H1 (cell line): ENCODE measurements around the gene CDCA3. TPM values are rescaled to one million over a fixed set of nuclear protein-coding genes. Genes with fewer than 3 reads are reported as not detected.

Experiments
- CTCF ChIA-PET: fragments of 300-600 bp; sonication (Branson Sonifier 250); formaldehyde crosslinking; loops from one replicate; lab custom pipeline; 2021; ENCODE audit not compliant: partially characterized antibody; lab: Charles Lee
- POLR2A ChIA-PET: fragments of 300-600 bp; sonication (Branson Sonifier 250); formaldehyde crosslinking; loops from one replicate; lab custom pipeline; 2021; ENCODE audit warnings: inconsistent platforms; ENCODE audit not compliant: partially characterized antibody; lab: Charles Lee
- DNase-seq, 2 experiments: peaks; one replicate each; pipeline versions ENCODE4 v3.0.0 to v3.0.0-alpha.2; 2010 to 2022; ENCODE audit warnings: low spot score in 2 of 2, low read depth in 1 of 2, mixed read lengths in 1 of 2
- FAIRE-seq: peaks from 2 replicates; lab custom pipeline; 2011; peaks lifted over from hg19 to GRCh38; lab: Jason Lieb, UNC
- H2AFZ ChIP-seq: 2 replicates; pipeline ENCODE4 v1.8.1; 2012; ENCODE audit warnings: low read length, inconsistent platforms
- H2AK5ac ChIP-seq: 2 replicates; pipeline ENCODE4 v1.6.1; 2013; ENCODE audit warnings: low read depth, low read length
- H2BK120ac ChIP-seq: replicated peaks from 2 replicates; pipeline ENCODE3; 2013; ENCODE audit warnings: low read depth, low read length, inconsistent platforms
- H2BK12ac ChIP-seq: 2 replicates; pipeline ENCODE4 v1.6.1; 2013; ENCODE audit warnings: low read depth, low read length
- H2BK15ac ChIP-seq: 2 replicates; pipeline ENCODE4 v1.6.1; 2013; ENCODE audit warnings: low read length
- H2BK20ac ChIP-seq: 2 replicates; pipeline ENCODE4 v1.6.1; 2013; ENCODE audit warnings: low read length
- H2BK5ac ChIP-seq: 2 replicates; pipeline ENCODE4 v1.6.1; 2013; ENCODE audit warnings: low read depth, low read length
- H3K14ac ChIP-seq: 2 replicates; pipeline ENCODE4 v1.6.1; 2013; ENCODE audit warnings: inconsistent platforms; ENCODE audit not compliant: insufficient read length
- H3K18ac ChIP-seq: 2 replicates; pipeline ENCODE4 v1.6.1; 2013; ENCODE audit warnings: low read length; ENCODE audit errors: extremely low read depth
- H3K23ac ChIP-seq: 2 replicates; pipeline ENCODE4 v1.6.1; 2013; ENCODE audit warnings: inconsistent platforms; ENCODE audit not compliant: insufficient read length
- H3K23me2 ChIP-seq: 2 replicates; pipeline ENCODE4 v1.6.1; 2013; ENCODE audit warnings: low read depth, low read length
- H3K27ac ChIP-seq: 2 replicates; pipeline ENCODE4 v1.6.1; 2011; ENCODE audit warnings: low read depth, low read length, inconsistent platforms
- H3K27me3 ChIP-seq, 4 experiments: replicated peaks in 1 of 4; 1 replicate in 1 of 4; 2 replicates in 3 of 4; pipeline versions ENCODE4 v1.6.1 to v1.8.1; 2011 to 2013; ENCODE audit warnings: low read length in 3 of 4, mild to moderate bottlenecking in 3 of 4, inconsistent platforms in 2 of 4, mixed read lengths in 2 of 4, moderate library complexity in 1 of 4; ENCODE audit not compliant: control insufficient read depth in 3 of 4, insufficient read depth in 3 of 4; ENCODE audit errors: extremely low read depth in 1 of 4
- H3K36me3 ChIP-seq, 4 experiments: 2 replicates each; pipeline versions ENCODE4 v1.6.1 to v1.8.1; 2011 to 2013; ENCODE audit warnings: mild to moderate bottlenecking in 4 of 4, low read length in 3 of 4, moderate library complexity in 2 of 4, control low read depth in 1 of 4, inconsistent platforms in 1 of 4; ENCODE audit not compliant: insufficient read depth in 4 of 4, control insufficient read depth in 2 of 4
- H3K4ac ChIP-seq: replicated peaks from 2 replicates; pipeline ENCODE3; 2013; ENCODE audit warnings: low read length, low read depth, mixed read lengths, inconsistent platforms; ENCODE audit not compliant: insufficient read length
- H3K4me1 ChIP-seq, 4 experiments: replicated peaks in 1 of 4; 1 replicate in 1 of 4; 2 replicates in 3 of 4; pipeline versions ENCODE4 v1.6.1 to v1.8.1; 2011 to 2013; ENCODE audit warnings: low read length in 3 of 4, inconsistent platforms in 2 of 4, mixed read lengths in 1 of 4; ENCODE audit not compliant: insufficient read depth in 4 of 4, control insufficient read depth in 3 of 4
- H3K4me2 ChIP-seq, 2 experiments: 2 replicates each; pipeline versions ENCODE4 v1.6.1 to v1.8.1; 2011 to 2013; ENCODE audit warnings: low read depth in 2 of 2, low read length in 2 of 2, control low read depth in 1 of 2, inconsistent platforms in 1 of 2, mild to moderate bottlenecking in 1 of 2; ENCODE audit not compliant: insufficient read depth in 1 of 2
- H3K4me3 ChIP-seq, 4 experiments: fragments of 200-600, 300-600 bp in 1 of 4; sonication (generic), shearing (Covaris generic), sonication (Bioruptor Twin) in 1 of 4; 2 replicates each; pipeline versions ENCODE4 v1.5.1 to v1.8.1; 2011 to 2016; ENCODE audit warnings: low read length in 4 of 4, low read depth in 3 of 4, control low read depth in 2 of 4, inconsistent platforms in 2 of 4, mild to moderate bottlenecking in 2 of 4, mixed read lengths in 1 of 4, moderate library complexity in 1 of 4; ENCODE audit not compliant: insufficient read depth in 2 of 4; ENCODE audit errors: extremely low read depth in 1 of 4
- H3K56ac ChIP-seq: replicated peaks from 2 replicates; pipeline ENCODE3; 2013; ENCODE audit warnings: low read depth, mild to moderate bottlenecking, mixed read lengths, low read length, inconsistent platforms; ENCODE audit not compliant: insufficient read length
- H3K79me1 ChIP-seq: 2 replicates; pipeline ENCODE4 v1.6.1; 2013; ENCODE audit warnings: low read depth, low read length, control low read depth
- H3K79me2 ChIP-seq, 2 experiments: 2 replicates each; pipeline versions ENCODE4 v1.6.1 to v1.8.1; 2012 to 2013; ENCODE audit warnings: low read length in 2 of 2, mild to moderate bottlenecking in 2 of 2, inconsistent platforms in 1 of 2; ENCODE audit not compliant: insufficient read depth in 2 of 2, control insufficient read depth in 1 of 2
- H3K9ac ChIP-seq, 4 experiments: replicated peaks in 1 of 4; 1 replicate in 1 of 4; 2 replicates in 3 of 4; pipeline versions ENCODE4 v1.6.1 to v1.8.1; 2011 to 2013; ENCODE audit warnings: low read depth in 3 of 4, low read length in 3 of 4, control low read depth in 2 of 4, mild to moderate bottlenecking in 2 of 4, moderate library complexity in 2 of 4, inconsistent platforms in 1 of 4; ENCODE audit errors: extremely low read depth in 1 of 4
- H3K9me3 ChIP-seq, 2 experiments: 2 replicates each; pipeline versions ENCODE4 v1.6.1 to v1.8.1; 2012 to 2013; ENCODE audit warnings: mild to moderate bottlenecking in 2 of 2, moderate library complexity in 2 of 2, control low read depth in 1 of 2, inconsistent platforms in 1 of 2, low read depth in 1 of 2, low read length in 1 of 2, mixed read lengths in 1 of 2; ENCODE audit not compliant: insufficient read depth in 2 of 2
- H4K20me1 ChIP-seq, 2 experiments: replicated peaks in 1 of 2; 2 replicates each; pipeline versions ENCODE3 to v1.8.1; 2011 to 2013; ENCODE audit warnings: inconsistent platforms in 2 of 2, low read length in 2 of 2, mild to moderate bottlenecking in 1 of 2; ENCODE audit not compliant: insufficient read depth in 2 of 2, control insufficient read depth in 1 of 2
- H4K5ac ChIP-seq: 2 replicates; pipeline ENCODE4 v1.6.1; 2013; ENCODE audit warnings: low read length, low read depth, mixed read lengths, inconsistent platforms; ENCODE audit not compliant: insufficient read length
- H4K8ac ChIP-seq: 2 replicates; pipeline ENCODE4 v1.8.0; 2013; ENCODE audit warnings: mild to moderate bottlenecking, moderate library complexity, low read length, inconsistent platforms; ENCODE audit not compliant: insufficient read depth; ENCODE audit errors: extremely low read depth
- H4K91ac ChIP-seq: replicated peaks from 2 replicates; pipeline ENCODE3; 2013; ENCODE audit warnings: low read length, mixed read lengths, inconsistent platforms; ENCODE audit not compliant: insufficient read length
- CBX5 ChIP-seq: fragments of 300-800, 300-1000 bp; sonication (generic); IDR thresholded peaks from 2 replicates; pipeline ENCODE4 v1.7.1; 2016; ENCODE audit warnings: antibody characterized with exemption, low read length, low read depth
- CHD2 ChIP-seq: IDR thresholded peaks from 2 replicates; pipeline ENCODE4 v1.6.1; 2012; ENCODE audit warnings: low read length, improper control_type of control experiment
- E2F6 ChIP-seq: IDR thresholded peaks from 2 replicates; pipeline ENCODE4 v1.6.1; 2012; ENCODE audit warnings: inconsistent platforms
- GTF2F1 ChIP-seq: IDR thresholded peaks from 2 replicates; pipeline ENCODE4 v1.6.1; 2012; ENCODE audit warnings: low read depth, low read length, improper control_type of control experiment, borderline replicate concordance
- KDM1A ChIP-seq: fragments of 200-600, 300-600 bp; sonication (generic); IDR thresholded peaks from 2 replicates; pipeline ENCODE4 v1.7.1; 2016; ENCODE audit warnings: mild to moderate bottlenecking, low read length, borderline replicate concordance
- NANOG ChIP-seq: IDR thresholded peaks from 2 replicates; pipeline ENCODE4 v1.6.1; 2011; ENCODE audit warnings: low read length, low read depth, mild to moderate bottlenecking, inconsistent platforms; ENCODE audit not compliant: insufficient read depth, poor library complexity, severe bottlenecking
- NRF1 ChIP-seq: IDR thresholded peaks from 2 replicates; pipeline ENCODE4 v1.6.1; 2011; ENCODE audit warnings: mild to moderate bottlenecking, low read depth, low read length, improper control_type of control experiment
- POLR2AphosphoS5 ChIP-seq: IDR thresholded peaks from 2 replicates; pipeline ENCODE4 v1.6.1; 2011; ENCODE audit warnings: low read depth, low read length
- TBP ChIP-seq: IDR thresholded peaks from 2 replicates; pipeline ENCODE4 v1.6.1; 2011; ENCODE audit warnings: low read depth, low read length, improper control_type of control experiment
- WGBS, 2 experiments: shearing (Covaris generic) in 1 of 2; methylation state at CpG; one replicate each; pipeline versions ENCODE4 v1.1.6 to v1.1.7; 2013 to 2015; ENCODE audit warnings: low lambda C conversion rate in 2 of 2, mixed read lengths in 2 of 2, inconsistent platforms in 1 of 2, low coverage in 1 of 2, missing lambda C conversion rate in 1 of 2; ENCODE audit not compliant: insufficient replicate concordance in 2 of 2, insufficient coverage in 1 of 2, insufficient read length in 1 of 2; ENCODE audit errors: extremely low coverage in 1 of 2, missing lambda C conversion rate in 1 of 2; 5-methylcytosine and 5-hydroxymethylcytosine counted together
- polyA plus RNA-seq, 7 experiments: library from polyadenylated mRNA; depleted of rRNA in 3 of 7; stranded (reverse) in 5 of 7; unstranded in 2 of 7; fragments of >200 nt in 5 of 7; fragments of 200-250 nt in 2 of 7; gene quantifications; 1 replicate in 5 of 7; 2 replicates in 1 of 7; 4 replicates in 1 of 7; pipeline versions ENCODE4 v1.2.1 to v1.2.3, GENCODE V29; 2011 to 2013; ENCODE audit warnings: missing spikeins in 2 of 7, mixed read lengths in 2 of 7
- total RNA-seq: library from RNA; stranded (reverse); fragmentation: NEBNext Ultra II Directional; extraction: Animal tissue kit (Norgen Biotek cat#: 25700); gene quantifications from 2 replicates; pipeline ENCODE4 v1.2.1, GENCODE V29; 2021
- TF ChIP-seq, protein P1 (sequence below): IDR thresholded peaks from 2 replicates; pipeline ENCODE4 v1.6.1; 2012; ENCODE audit warnings: inconsistent platforms

CDCA3 gene
- total and polyA plus RNA-seq, 2 of the 8 experiments (the other 6 are each of a cell fraction or from before 2014, with no cell fraction given): 47.7 to 71.2 TPM

GRCh38 chr12:6818222-6818621 is 32.9 kb downstream of the CDCA3 start:
- H3K36me3 ChIP-seq: no peaks in the 10 kb centered on the region; a peak in 1 of 8 replicates
- peaks cover 20% of the 10 kb centered on the region for H3K23me2 ChIP-seq
- no peak overlapping the region for H3K9ac ChIP-seq
- H3K4me2 ChIP-seq: peak overlapping the region; percentile 53 to 94
- H2BK120ac ChIP-seq: no peak overlapping the region
- H3K18ac ChIP-seq: peak overlapping the region; percentile 80; the same call in 1 of the 2 replicates
- H2AK5ac ChIP-seq: peak overlapping the region; percentile 100
- H2BK12ac ChIP-seq: peak overlapping the region; percentile 95
- peaks cover 0 to 6% (median 1%) of the 10 kb centered on the region in 4 experiments; a peak in 4 of 7 replicates for H3K27me3 ChIP-seq
- peak overlapping the region; percentile 60 for H2BK5ac ChIP-seq
- H2AFZ ChIP-seq: no peak overlapping the region
- 41% methylated on average over 8 of the region's 10 CpGs; no CpG with 5 or more reads in 1 of the 2 experiments for WGBS, 2 experiments
- H4K5ac ChIP-seq: peak overlapping the region; percentile 55
- peak overlapping the region; percentile 99; the same call in 1 of the 2 replicates for H2BK15ac ChIP-seq
- peaks cover 4 to 46% (median 27%) of the 10 kb centered on the region in 4 experiments for H3K4me1 ChIP-seq
- no peaks in the 10 kb centered on the region; the same call in 1 of the 2 replicates for H3K79me1 ChIP-seq
- H3K79me2 ChIP-seq: no peaks in the 10 kb centered on the region
- no peak overlapping the region for H3K56ac ChIP-seq
- H3K9me3 ChIP-seq: peaks cover 0 to 2% of the 10 kb centered on the region in 2 experiments; a peak in 1 of 4 replicates
- peak overlapping the region; percentile 100 for H4K91ac ChIP-seq
- ChIA-PET POLR2A (interaction anchor here (1.1 to 27.1 kb wide), 9 partner anchors 10 to 58 kb away, joined by 3 to 388 read pairs (median 4); partner anchors contain the start of genes CDCA3, GNB3, P3H3 and PTMS), CTCF (interaction anchor here (2.0 to 23.7 kb wide), 3 partner anchors 39 to 64 kb away, joined by 5 to 532 read pairs (median 296); partner anchors contain the start of genes CD4, LAG3, MLF2 and PTMS)
- DNase-seq (peak in 1 of 2 experiments; percentile 77), FAIRE-seq (no peak)
- no peak overlapping the region for H3K23ac ChIP-seq
- no peak overlapping the region for H3K14ac ChIP-seq
- H4K8ac ChIP-seq: no peak overlapping the region; the same call in 1 of the 2 replicates
- H4K20me1 ChIP-seq: peaks cover 0 to 6% of the 10 kb centered on the region in 2 experiments
- peak overlapping the region; percentile 75; the same call in 1 of the 2 replicates for H2BK20ac ChIP-seq
- no peak overlapping the region for H3K4ac ChIP-seq
- peak overlapping the region in 3 of 4 experiments; percentile 27 to 46 (median 27); a peak in 5 of 8 replicates for H3K4me3 ChIP-seq
- H3K27ac ChIP-seq: no peak overlapping the region
- TF ChIP-seq, protein P1, sequence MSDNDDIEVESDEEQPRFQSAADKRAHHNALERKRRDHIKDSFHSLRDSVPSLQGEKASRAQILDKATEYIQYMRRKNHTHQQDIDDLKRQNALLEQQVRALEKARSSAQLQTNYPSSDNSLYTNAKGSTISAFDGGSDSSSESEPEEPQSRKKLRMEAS: peak; percentile 62; the same call in 1 of the 2 replicates
- peak; percentile 43; the same call in 1 of the 2 replicates for TF ChIP-seq E2F6
- 0 out of 2 replicates have a peak, but pooled peaks have one; percentile 18 for TF ChIP-seq TBP
- TF ChIP-seq CHD2: no peak
- 0 out of 2 replicates have a peak, but pooled peaks have one; percentile 19 for TF ChIP-seq POLR2AphosphoS5
- TF ChIP-seq NRF1: no peak
- TF ChIP-seq GTF2F1: no peak
- no peak for TF ChIP-seq CBX5
- no peak for TF ChIP-seq NANOG
- no peak for TF ChIP-seq KDM1A
